HG03103 (cell line): Measurements from ENCODE around the gene UROD.
"Not testable (repeated sequence)": the region's sequence is repeated elsewhere in the genome, so short reads cannot be mapped to it uniquely, and the experiment has no call there.

Experiments
- ATAC-seq: cut with Tn5 transposase; IDR thresholded peaks from one replicate; pipeline ENCODE4 v1.9.1; 2021; ENCODE audit warnings: low read depth; ENCODE audit not compliant: unreplicated experiment

UROD gene

GRCh38 chr1:45038240-45038639 lies 26.2 kb downstream of the UROD start:
- ATAC-seq: no peak

- no peak for ATAC-seq
Observed at GRCh38 chr1:45038661-45039364, 26.8 kb downstream of the UROD start.

- no peak for ATAC-seq
Observed at GRCh38 chr1:45040297-45040696, 28.2 kb downstream of the UROD start.

- ATAC-seq: no peak
Observed at GRCh38 chr1:45043094-45043493, 31.0 kb downstream of the UROD start.

- ATAC-seq: no peak
Observed at GRCh38 chr1:45044916-45045315, 32.9 kb downstream of the UROD start.

GRCh38 chr1:45047032-45047431 lies 35.0 kb downstream of the UROD start:
- no peak for ATAC-seq

- no peak for ATAC-seq
Observed at GRCh38 chr1:45051005-45051772, 39.1 kb downstream of the UROD start.

GRCh38 chr1:45057542-45057941 lies 45.5 kb downstream of the UROD start:
- no peak for ATAC-seq

GRCh38 chr1:45059829-45060228 lies 47.8 kb downstream of the UROD start:
- ATAC-seq: no peak

GRCh38 chr1:45062463-45062862 lies 50.4 kb downstream of the UROD start:
- not testable (repeated sequence) for ATAC-seq

- ATAC-seq: no peak
Observed at GRCh38 chr1:45065083-45065482, 53.0 kb downstream of the UROD start.
